ENCODE results near the gene TRPV4. TPM values are rescaled to one million over a fixed set of nuclear protein-coding genes. Genes with fewer than 3 reads are reported as not detected.

Gene TRPV4
- polyA plus RNA-seq, 2 donors: 6.7 to 10.7 TPM

- no peaks in the 10 kb centered on the region for H3K9me3 ChIP-seq (ENCODE audit: control insufficient read depth in 2 of 2, insufficient read depth in 1 of 2, low read depth in 1 of 2, low read length in 1 of 2)
- H3K36me3 ChIP-seq (ENCODE audit: control insufficient read depth in 2 of 2, insufficient read depth in 2 of 2, low read length in 1 of 2): no peaks in the 10 kb centered on the region
- H3K27ac ChIP-seq (ENCODE audit: low read depth in 2 of 2, low read length in 1 of 2): no peak overlapping the region
- 78 to 84% methylated on average over 5 of the region's 5 CpGs for WGBS, 2 donors
- H3K4me3 ChIP-seq (ENCODE audit: low read depth in 1 of 2, low read length in 2 of 2): no peak overlapping the region
- H3K27me3 ChIP-seq (ENCODE audit: control insufficient read depth in 1 of 2, insufficient read depth in 2 of 2, low read length in 2 of 2): no peaks in the 10 kb centered on the region
- peaks cover 0 to 5% of the 10 kb centered on the region in 2 donors for H3K4me1 ChIP-seq (ENCODE audit: control insufficient read depth in 2 of 2, insufficient read depth in 2 of 2, low read length in 1 of 2)
These were observed 10.9 kb upstream of the TRPV4 start for GRCh38 chr12:109844091-109844490.

- H3K4me1 ChIP-seq (ENCODE audit: control insufficient read depth in 2 of 2, insufficient read depth in 2 of 2, low read length in 1 of 2): peaks cover 0 to 5% of the 10 kb centered on the region in 2 donors
- no peak overlapping the region for H3K27ac ChIP-seq (ENCODE audit: low read depth in 2 of 2, low read length in 1 of 2)
- H3K36me3 ChIP-seq (ENCODE audit: control insufficient read depth in 2 of 2, insufficient read depth in 2 of 2, low read length in 1 of 2): no peaks in the 10 kb centered on the region
- WGBS, 2 donors: 80 to 88% methylated on average over 5 of the region's 5 CpGs
- no peak overlapping the region for H3K4me3 ChIP-seq (ENCODE audit: low read depth in 1 of 2, low read length in 2 of 2)
- H3K27me3 ChIP-seq (ENCODE audit: control insufficient read depth in 1 of 2, insufficient read depth in 2 of 2, low read length in 2 of 2): no peaks in the 10 kb centered on the region
- no peaks in the 10 kb centered on the region for H3K9me3 ChIP-seq (ENCODE audit: control insufficient read depth in 2 of 2, insufficient read depth in 1 of 2, low read depth in 1 of 2, low read length in 1 of 2)
These were observed 8.8 kb upstream of the TRPV4 start for GRCh38 chr12:109842021-109842420.

- H3K36me3 ChIP-seq (ENCODE audit: control insufficient read depth in 2 of 2, insufficient read depth in 2 of 2, low read length in 1 of 2): no peaks in the 10 kb centered on the region
- no peak overlapping the region for H3K27ac ChIP-seq (ENCODE audit: low read depth in 2 of 2, low read length in 1 of 2)
- WGBS, 2 donors: 85 to 86% methylated on average over 9 of the region's 9 CpGs
- H3K9me3 ChIP-seq (ENCODE audit: control insufficient read depth in 2 of 2, insufficient read depth in 1 of 2, low read depth in 1 of 2, low read length in 1 of 2): no peaks in the 10 kb centered on the region
- H3K4me3 ChIP-seq (ENCODE audit: low read depth in 1 of 2, low read length in 2 of 2): no peak overlapping the region
- H3K4me1 ChIP-seq (ENCODE audit: control insufficient read depth in 2 of 2, insufficient read depth in 2 of 2, low read length in 1 of 2): peaks cover 0 to 5% of the 10 kb centered on the region in 2 donors
- no peaks in the 10 kb centered on the region for H3K27me3 ChIP-seq (ENCODE audit: control insufficient read depth in 1 of 2, insufficient read depth in 2 of 2, low read length in 2 of 2)
These were observed 8.2 kb upstream of the TRPV4 start for GRCh38 chr12:109841356-109841755.

GRCh38 chr12:109840305-109841074, 7.3 kb upstream of the TRPV4 start:
- 64 to 65% methylated on average over 7 of the region's 7 CpGs for WGBS, 2 donors
- no peaks in the 10 kb centered on the region for H3K9me3 ChIP-seq (ENCODE audit: control insufficient read depth in 2 of 2, insufficient read depth in 1 of 2, low read depth in 1 of 2, low read length in 1 of 2)
- no peak overlapping the region for H3K27ac ChIP-seq (ENCODE audit: low read depth in 2 of 2, low read length in 1 of 2)

GRCh38 chr12:109839444-109839843, 6.2 kb upstream of the TRPV4 start:
- Histone ChIP-seq H3K9me3 (ENCODE audit: control insufficient read depth in 2 of 2, insufficient read depth in 1 of 2, low read depth in 1 of 2, low read length in 1 of 2) (no peaks in the 10 kb centered on the region), H3K27me3 (ENCODE audit: control insufficient read depth in 1 of 2, insufficient read depth in 2 of 2, low read length in 2 of 2) (no peaks in the 10 kb centered on the region), H3K27ac (ENCODE audit: low read depth in 2 of 2, low read length in 1 of 2) (peak overlapping the region in 1 of 2 donors; percentile 64), H3K4me3 (ENCODE audit: low read depth in 1 of 2, low read length in 2 of 2) (no peak overlapping the region), H3K36me3 (ENCODE audit: control insufficient read depth in 2 of 2, insufficient read depth in 2 of 2, low read length in 1 of 2) (no peaks in the 10 kb centered on the region), H3K4me1 (ENCODE audit: control insufficient read depth in 2 of 2, insufficient read depth in 2 of 2, low read length in 1 of 2) (no peaks in the 10 kb centered on the region)
- 63 to 65% methylated on average over 6 of the region's 6 CpGs for WGBS, 2 donors

More at GRCh38 chr12:109840305-109841074, 7.3 kb upstream of the TRPV4 start:
- H3K36me3 ChIP-seq (ENCODE audit: control insufficient read depth in 2 of 2, insufficient read depth in 2 of 2, low read length in 1 of 2): no peaks in the 10 kb centered on the region
- no peak overlapping the region for H3K4me3 ChIP-seq (ENCODE audit: low read depth in 1 of 2, low read length in 2 of 2)
- H3K4me1 ChIP-seq (ENCODE audit: control insufficient read depth in 2 of 2, insufficient read depth in 2 of 2, low read length in 1 of 2): peaks cover 0 to 3% of the 10 kb centered on the region in 2 donors
- H3K27me3 ChIP-seq (ENCODE audit: control insufficient read depth in 1 of 2, insufficient read depth in 2 of 2, low read length in 2 of 2): no peaks in the 10 kb centered on the region

- Histone ChIP-seq H3K27ac (ENCODE audit: low read depth in 2 of 2, low read length in 1 of 2) (peak overlapping the region in 1 of 2 donors; percentile 63), H3K4me3 (ENCODE audit: low read depth in 1 of 2, low read length in 2 of 2) (no peak overlapping the region), H3K9me3 (ENCODE audit: control insufficient read depth in 2 of 2, insufficient read depth in 1 of 2, low read depth in 1 of 2, low read length in 1 of 2) (no peaks in the 10 kb centered on the region), H3K27me3 (ENCODE audit: control insufficient read depth in 1 of 2, insufficient read depth in 2 of 2, low read length in 2 of 2) (no peaks in the 10 kb centered on the region), H3K36me3 (ENCODE audit: control insufficient read depth in 2 of 2, insufficient read depth in 2 of 2, low read length in 1 of 2) (no peaks in the 10 kb centered on the region), H3K4me1 (ENCODE audit: control insufficient read depth in 2 of 2, insufficient read depth in 2 of 2, low read length in 1 of 2) (peaks cover 0 to 2% of the 10 kb centered on the region in 2 donors)
- 44 to 47% methylated on average over 3 of the region's 3 CpGs for WGBS, 2 donors
These were observed 3.7 kb upstream of the TRPV4 start for GRCh38 chr12:109836916-109837315.

GRCh38 chr12:109835827-109836226, 2.6 kb upstream of the TRPV4 start:
- WGBS, 2 donors: 92% methylated on average over 4 of the region's 4 CpGs
- Histone ChIP-seq H3K4me3 (ENCODE audit: low read depth in 1 of 2, low read length in 2 of 2) (no peak overlapping the region), H3K27me3 (ENCODE audit: control insufficient read depth in 1 of 2, insufficient read depth in 2 of 2, low read length in 2 of 2) (no peaks in the 10 kb centered on the region), H3K27ac (ENCODE audit: low read depth in 2 of 2, low read length in 1 of 2) (no peak overlapping the region), H3K9me3 (ENCODE audit: control insufficient read depth in 2 of 2, insufficient read depth in 1 of 2, low read depth in 1 of 2, low read length in 1 of 2) (no peaks in the 10 kb centered on the region), H3K4me1 (ENCODE audit: control insufficient read depth in 2 of 2, insufficient read depth in 2 of 2, low read length in 1 of 2) (peaks cover 0 to 2% of the 10 kb centered on the region in 2 donors), H3K36me3 (ENCODE audit: control insufficient read depth in 2 of 2, insufficient read depth in 2 of 2, low read length in 1 of 2) (no peaks in the 10 kb centered on the region)

- Histone ChIP-seq H3K27ac (ENCODE audit: low read depth in 2 of 2, low read length in 1 of 2) (no peak overlapping the region), H3K4me1 (ENCODE audit: control insufficient read depth in 2 of 2, insufficient read depth in 2 of 2, low read length in 1 of 2) (peaks cover 0 to 2% of the 10 kb centered on the region in 2 donors), H3K36me3 (ENCODE audit: control insufficient read depth in 2 of 2, insufficient read depth in 2 of 2, low read length in 1 of 2) (no peaks in the 10 kb centered on the region), H3K4me3 (ENCODE audit: low read depth in 1 of 2, low read length in 2 of 2) (peak overlapping the region; percentile 55 to 67), H3K9me3 (ENCODE audit: control insufficient read depth in 2 of 2, insufficient read depth in 1 of 2, low read depth in 1 of 2, low read length in 1 of 2) (no peaks in the 10 kb centered on the region), H3K27me3 (ENCODE audit: control insufficient read depth in 1 of 2, insufficient read depth in 2 of 2, low read length in 2 of 2) (no peaks in the 10 kb centered on the region)
- 16 to 22% methylated on average over 22 to 31 of the region's 31 CpGs for WGBS, 2 donors
These were observed 474 bp downstream of the TRPV4 start for GRCh38 chr12:109832541-109833306.

GRCh38 chr12:109831929-109832328, 1.3 kb downstream of the TRPV4 start:
- no peaks in the 10 kb centered on the region for H3K27me3 ChIP-seq (ENCODE audit: control insufficient read depth in 1 of 2, insufficient read depth in 2 of 2, low read length in 2 of 2)
- peak overlapping the region; percentile 22 to 67 for H3K4me3 ChIP-seq (ENCODE audit: low read depth in 1 of 2, low read length in 2 of 2)
- peaks cover 0 to 2% of the 10 kb centered on the region in 2 donors for H3K4me1 ChIP-seq (ENCODE audit: control insufficient read depth in 2 of 2, insufficient read depth in 2 of 2, low read length in 1 of 2)
- H3K9me3 ChIP-seq (ENCODE audit: control insufficient read depth in 2 of 2, insufficient read depth in 1 of 2, low read depth in 1 of 2, low read length in 1 of 2): no peaks in the 10 kb centered on the region
- no peak overlapping the region for H3K27ac ChIP-seq (ENCODE audit: low read depth in 2 of 2, low read length in 1 of 2)
- H3K36me3 ChIP-seq (ENCODE audit: control insufficient read depth in 2 of 2, insufficient read depth in 2 of 2, low read length in 1 of 2): no peaks in the 10 kb centered on the region
- 61 to 62% methylated on average over 9 of the region's 9 CpGs for WGBS, 2 donors
